PC-3 (cell line): ENCODE data around the gene SLC7A7.
"Not testable (repeated sequence)": the region's sequence is repeated elsewhere in the genome, so short reads cannot be mapped to it uniquely, and the experiment has no call there.

ENCODE experiments used
- CTCF ChIP-seq: fragments of 300-600 bp; sonication (generic); conservative IDR thresholded peaks from 2 replicates; pipeline ENCODE4 v1.5.1; 2017; ENCODE audit warnings: antibody characterized with exemption, low read depth, mild to moderate bottlenecking, low read length
- EZH2 ChIP-seq: fragments of 300-600 bp; sonication (generic); IDR thresholded peaks from one replicate; pipeline ENCODE4 v1.6.1; 2017; ENCODE audit warnings: antibody characterized with exemption, mild to moderate bottlenecking, low read length; ENCODE audit not compliant: unreplicated experiment
- EZH2phosphoT487 ChIP-seq: fragments of 300-600 bp; sonication (generic); IDR thresholded peaks from 2 replicates; pipeline ENCODE4 v1.6.1; 2018; ENCODE audit warnings: mild to moderate bottlenecking, antibody characterized with exemption, low read length, borderline replicate concordance

- not testable (repeated sequence) for TF ChIP-seq CTCF, EZH2, EZH2phosphoT487
These were observed 83.2 kb downstream of the SLC7A7 start for GRCh38 chr14:22732062-22732461.
